Immature natural killer cell (primary cell): ENCODE results near the gene FLNB. TPM values are rescaled to one million over a fixed set of nuclear protein-coding genes. Genes with fewer than 3 reads are reported as not detected.

ENCODE experiments used
- DNase-seq, 3 donors: peaks; one replicate each; pipeline ENCODE4 v3.0.0; 2022; ENCODE audit warnings: mixed read lengths in 1 of 3
- H3K27ac Mint-ChIP-seq, 6 donors: one replicate each; pipeline ENCODE4 v1.8.0; 2020; ENCODE audit warnings: mixed read lengths in 6 of 6, mild to moderate bottlenecking in 5 of 6, inconsistent platforms in 4 of 6, moderate library complexity in 3 of 6
- H3K27me3 Mint-ChIP-seq, 3 donors: one replicate each; pipeline ENCODE4 v1.8.0; 2020 to 2021; ENCODE audit warnings: low read depth in 3 of 3, mild to moderate bottlenecking in 3 of 3, mixed read lengths in 3 of 3, moderate library complexity in 3 of 3, inconsistent platforms in 1 of 3
- H3K36me3 Mint-ChIP-seq, 3 donors: one replicate each; pipeline ENCODE4 v1.8.0; 2020; ENCODE audit warnings: mixed read lengths in 3 of 3, inconsistent platforms in 2 of 3, mild to moderate bottlenecking in 2 of 3
- H3K4me1 Mint-ChIP-seq, 2 donors: one replicate each; pipeline ENCODE4 v1.8.0; 2020; ENCODE audit warnings: inconsistent platforms in 2 of 2, mild to moderate bottlenecking in 2 of 2, mixed read lengths in 2 of 2, moderate library complexity in 1 of 2
- H3K4me3 Mint-ChIP-seq, 5 donors: one replicate each; pipeline ENCODE4 v1.8.0; 2020; ENCODE audit warnings: mild to moderate bottlenecking in 5 of 5, mixed read lengths in 5 of 5, inconsistent platforms in 3 of 5, moderate library complexity in 3 of 5
- H3K9me3 Mint-ChIP-seq, 6 donors: one replicate each; pipeline ENCODE4 v1.8.0; 2020; ENCODE audit warnings: mild to moderate bottlenecking in 6 of 6, mixed read lengths in 6 of 6, inconsistent platforms in 4 of 6, moderate library complexity in 3 of 6
- polyA plus RNA-seq, 3 donors: library from polyadenylated mRNA; unstranded; fragments of 300-500 nt; fragmentation: Illumina TruSeq; gene quantifications; one replicate each; pipeline ENCODE4 v1.2.3, GENCODE V29; 2021

FLNB gene
- polyA plus RNA-seq, 3 donors from 2014 or later = 0.94 to 14.9 (median 7.5) TPM

DNA sequence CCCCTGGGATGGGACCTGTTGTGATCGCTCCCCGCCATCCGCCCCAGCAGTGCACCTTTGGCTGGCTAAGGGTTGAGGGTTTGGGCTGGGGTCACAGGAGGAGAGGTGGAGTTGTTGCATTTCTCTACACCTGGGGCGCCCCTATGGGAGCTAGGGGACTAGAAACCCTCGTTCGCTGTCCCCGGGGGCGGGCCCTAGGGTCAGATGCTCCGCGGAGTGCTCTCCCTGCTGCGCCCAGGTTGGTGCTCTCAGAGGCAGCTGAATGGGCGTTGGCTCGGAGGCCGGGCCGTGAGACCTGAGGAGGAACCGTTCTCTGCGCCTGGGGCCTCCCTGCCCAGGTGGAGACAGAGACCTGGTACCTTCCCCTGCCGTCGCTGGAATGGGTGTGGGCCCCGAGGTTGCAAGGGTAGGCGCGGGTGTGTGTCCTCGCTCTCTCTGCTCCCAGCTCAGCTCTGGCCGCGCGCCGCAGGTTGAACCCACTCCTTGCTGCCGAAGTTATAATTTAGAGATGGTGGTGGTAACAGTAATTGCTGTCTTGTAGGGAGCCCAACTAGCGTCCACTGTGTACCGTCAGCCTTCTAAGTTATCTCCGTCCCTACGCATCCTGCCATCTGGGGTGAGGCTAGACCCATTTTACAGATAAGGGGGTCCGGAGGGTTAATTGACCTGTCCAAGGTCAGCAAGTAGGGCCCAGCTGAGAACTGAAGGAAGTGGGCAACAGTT lies 965 bp downstream of the FLNB start:
- DNase-seq = peak; percentile 6 to 10 (median 8)
- H3K27me3 Mint-ChIP-seq = peaks cover 0 to 9% (median 3%) of the 10 kb centered on the region in 3 donors
- peak overlapping the region; percentile 74 to 91 (median 88) for H3K4me3 Mint-ChIP-seq
- peak overlapping the region in 4 of 6 donors; percentile 14 to 72 (median 63) for H3K27ac Mint-ChIP-seq
- H3K9me3 Mint-ChIP-seq = no peaks in the 10 kb centered on the region
- H3K4me1 Mint-ChIP-seq = peaks cover 24 to 31% of the 10 kb centered on the region in 2 donors
- H3K36me3 Mint-ChIP-seq = no peaks in the 10 kb centered on the region

DNA sequence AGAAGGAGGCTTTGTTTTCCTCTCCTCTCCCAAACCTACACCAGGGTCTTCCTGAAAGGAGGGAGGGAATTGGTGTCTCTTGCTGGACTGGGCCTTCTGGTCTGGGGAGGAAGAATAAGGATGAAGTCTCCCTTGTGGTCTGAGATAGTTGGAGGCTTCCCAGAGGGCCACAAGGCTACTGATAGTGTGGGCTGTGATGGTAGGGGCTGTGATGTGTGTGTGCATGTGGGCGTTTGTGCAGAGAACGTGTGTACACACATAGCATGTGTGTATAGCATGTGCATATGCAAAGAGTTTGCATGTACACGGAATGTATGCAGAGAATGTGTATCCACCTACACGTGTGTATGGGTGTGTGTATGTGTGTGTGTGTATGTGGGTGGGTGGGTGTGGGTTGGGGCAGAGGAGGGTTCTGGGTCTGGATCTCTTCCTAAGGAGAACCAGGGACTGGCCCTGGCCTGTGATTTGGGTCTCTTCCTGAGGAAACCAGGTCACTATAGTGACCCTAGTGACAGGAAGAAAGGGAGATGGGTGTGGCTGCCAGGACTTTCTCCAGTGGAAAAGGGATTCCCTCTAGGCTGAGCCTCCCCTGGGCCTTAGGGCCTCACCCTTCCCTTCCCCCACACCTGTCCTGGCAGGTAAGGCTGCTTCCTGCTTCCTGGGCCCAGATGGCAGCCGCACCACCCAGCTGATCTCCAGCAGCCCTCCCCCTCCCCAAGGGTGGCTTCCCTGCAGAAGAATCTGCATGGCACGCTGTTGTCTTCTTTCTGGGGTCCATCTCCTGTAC lies 1.7 kb downstream of the FLNB start:
- Mint-ChIP-seq H3K4me1 (peaks cover 24 to 31% of the 10 kb centered on the region in 2 donors), H3K4me3 (peak overlapping the region; percentile 74 to 91 (median 88))

DNA sequence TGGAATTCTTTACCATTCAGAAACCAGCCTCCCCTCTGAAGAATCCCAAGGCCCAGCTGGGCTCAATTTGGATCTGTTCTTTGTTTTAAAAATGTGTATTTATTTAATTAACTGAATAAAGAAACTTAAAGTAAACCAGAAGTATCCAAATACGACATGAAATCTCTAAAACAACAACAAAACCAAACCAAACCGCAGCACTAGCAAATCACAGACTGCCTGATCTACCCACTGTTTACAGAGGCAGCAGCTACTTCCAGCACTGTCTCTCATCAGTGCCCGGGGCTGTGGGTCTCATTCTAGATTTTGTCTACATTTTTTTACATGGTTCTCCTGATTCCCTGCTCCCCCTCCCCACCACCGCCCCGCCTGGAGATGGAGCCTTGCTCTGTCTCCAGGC lies 2.3 kb downstream of the FLNB start:
- H3K27ac Mint-ChIP-seq = no peak overlapping the region
- H3K36me3 Mint-ChIP-seq = no peaks in the 10 kb centered on the region
- peak overlapping the region in 3 of 5 donors; percentile 24 to 89 (median 74) for H3K4me3 Mint-ChIP-seq
- H3K27me3 Mint-ChIP-seq = peaks cover 0 to 9% (median 3%) of the 10 kb centered on the region in 3 donors
- H3K9me3 Mint-ChIP-seq = no peaks in the 10 kb centered on the region
- peaks cover 24 to 31% of the 10 kb centered on the region in 2 donors for H3K4me1 Mint-ChIP-seq
- no peak for DNase-seq

More for the DNA sequence above, 1.7 kb downstream of the FLNB start:
- Mint-ChIP-seq H3K27ac (peak overlapping the region in 5 of 6 donors; percentile 9 to 57 (median 33)), H3K36me3 (no peaks in the 10 kb centered on the region), H3K9me3 (no peaks in the 10 kb centered on the region), H3K27me3 (peaks cover 0 to 9% (median 3%) of the 10 kb centered on the region in 3 donors)
- no peak for DNase-seq

DNA sequence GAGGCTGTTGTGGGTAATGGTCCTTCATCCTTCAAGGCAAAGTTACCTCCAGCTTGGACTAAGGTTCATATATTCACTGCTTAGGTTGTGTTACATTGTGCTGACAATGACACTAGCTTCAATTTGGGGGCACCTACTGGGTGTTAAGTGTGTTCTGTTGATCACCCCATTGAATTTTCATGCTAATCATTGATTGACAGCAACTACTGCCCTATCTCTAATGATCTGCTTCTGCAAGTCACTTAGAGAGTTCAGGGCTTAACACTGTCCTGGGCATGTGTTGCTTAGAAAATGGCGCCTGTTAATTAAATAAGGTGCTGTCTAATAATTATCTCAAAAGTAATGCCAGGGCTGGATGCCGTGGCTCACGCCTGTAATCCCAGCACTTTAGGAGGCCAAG lies 3.4 kb downstream of the FLNB start:
- Mint-ChIP-seq H3K4me1 (peaks cover 24 to 31% of the 10 kb centered on the region in 2 donors), H3K36me3 (no peaks in the 10 kb centered on the region), H3K27ac (no peak overlapping the region), H3K4me3 (no peak overlapping the region), H3K9me3 (no peaks in the 10 kb centered on the region), H3K27me3 (peaks cover 0 to 8% (median 3%) of the 10 kb centered on the region in 3 donors)
- no peak for DNase-seq

DNA sequence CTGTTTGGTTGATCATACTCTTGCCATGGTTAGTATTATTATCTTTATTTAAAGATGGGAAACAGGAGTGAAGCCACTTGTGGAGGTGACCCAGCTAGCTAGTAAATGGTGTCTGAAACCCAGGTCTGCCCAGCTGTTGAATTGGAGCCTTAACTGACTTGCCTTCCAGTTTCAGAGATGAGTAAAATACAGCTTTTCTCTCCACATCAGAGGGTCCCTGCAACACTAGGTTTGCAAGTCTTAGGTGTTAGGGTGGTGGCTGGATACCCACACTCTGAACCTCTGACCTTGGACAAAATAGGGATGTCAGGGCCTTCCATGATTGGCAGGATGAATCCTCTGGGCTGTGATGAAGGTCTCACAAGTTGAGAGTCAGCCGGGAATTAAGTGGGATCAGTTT lies 4.1 kb downstream of the FLNB start:
- Mint-ChIP-seq H3K27me3 (peaks cover 0 to 5% (median 3%) of the 10 kb centered on the region in 3 donors), H3K4me3 (no peak overlapping the region), H3K9me3 (no peaks in the 10 kb centered on the region), H3K4me1 (peaks cover 24 to 31% of the 10 kb centered on the region in 2 donors), H3K27ac (peak overlapping the region in 2 of 6 donors; percentile 41 to 60), H3K36me3 (no peaks in the 10 kb centered on the region)
- no peak for DNase-seq

DNA sequence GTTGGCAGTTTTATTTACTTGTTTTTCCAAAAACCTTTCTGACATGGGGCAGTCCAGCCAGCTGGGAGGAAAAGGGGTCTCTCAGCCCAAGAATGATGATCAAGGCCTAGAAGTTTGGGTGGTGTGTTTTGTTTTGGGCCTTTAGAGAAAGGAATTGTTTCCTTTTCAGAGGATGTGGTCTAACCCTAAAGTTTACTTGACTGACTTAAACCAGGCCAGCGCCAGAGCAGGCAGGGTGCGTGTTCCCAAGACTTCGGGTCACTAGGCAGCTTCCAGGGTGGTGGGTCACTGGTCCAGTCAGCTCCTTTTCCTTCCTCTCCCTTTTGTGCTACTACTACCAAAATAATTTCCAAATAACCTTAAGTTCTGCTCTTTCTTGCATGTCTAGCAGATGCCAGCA lies 4.9 kb downstream of the FLNB start:
- H3K9me3 Mint-ChIP-seq = no peaks in the 10 kb centered on the region
- H3K36me3 Mint-ChIP-seq = no peaks in the 10 kb centered on the region
- peak overlapping the region in 4 of 6 donors; percentile 13 to 56 (median 40) for H3K27ac Mint-ChIP-seq
- peak overlapping the region in 1 of 5 donors; percentile 44 for H3K4me3 Mint-ChIP-seq
- DNase-seq = no peak
- peaks cover 0 to 5% (median 3%) of the 10 kb centered on the region in 3 donors for H3K27me3 Mint-ChIP-seq
- peaks cover 24 to 25% of the 10 kb centered on the region in 2 donors for H3K4me1 Mint-ChIP-seq

DNA sequence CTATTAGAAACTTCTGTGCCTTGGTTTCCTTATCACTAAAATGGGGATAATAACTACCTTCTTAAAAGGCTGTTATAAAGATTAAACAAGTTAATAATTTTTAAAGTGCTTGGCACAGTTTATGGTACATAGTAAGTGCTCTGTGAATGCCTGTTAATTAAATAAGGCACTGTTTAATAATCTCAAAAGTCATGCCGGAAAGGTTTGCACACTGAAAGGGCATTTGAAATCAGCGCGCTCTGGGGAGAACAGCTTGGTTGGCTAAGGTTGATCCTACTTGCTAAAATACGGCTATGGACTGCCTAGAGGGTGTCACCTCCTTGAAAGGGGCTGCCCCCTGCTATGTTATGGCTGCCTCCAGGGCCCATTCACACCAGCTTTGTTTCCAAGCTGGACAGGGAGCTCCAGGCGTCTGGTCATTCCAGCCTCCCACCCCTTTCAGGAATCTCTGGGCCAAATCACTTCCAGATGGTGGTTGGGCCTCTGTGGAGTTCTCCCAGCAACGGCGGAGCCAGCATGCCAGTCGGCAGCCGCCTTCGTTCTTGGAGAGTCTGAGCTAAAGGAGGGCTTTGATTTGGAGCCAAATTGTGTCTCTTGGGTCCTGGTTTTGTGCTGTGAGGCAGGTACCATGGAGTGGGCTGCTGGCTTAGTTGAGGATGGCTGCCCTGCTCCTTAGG lies 5.9 kb downstream of the FLNB start:
- Mint-ChIP-seq H3K4me1 (peaks cover 22 to 24% of the 10 kb centered on the region in 2 donors), H3K9me3 (no peaks in the 10 kb centered on the region), H3K27ac (no peak overlapping the region), H3K36me3 (no peaks in the 10 kb centered on the region), H3K27me3 (peaks cover 0 to 3% (median 0%) of the 10 kb centered on the region in 3 donors), H3K4me3 (no peak overlapping the region)
- no peak for DNase-seq

DNA sequence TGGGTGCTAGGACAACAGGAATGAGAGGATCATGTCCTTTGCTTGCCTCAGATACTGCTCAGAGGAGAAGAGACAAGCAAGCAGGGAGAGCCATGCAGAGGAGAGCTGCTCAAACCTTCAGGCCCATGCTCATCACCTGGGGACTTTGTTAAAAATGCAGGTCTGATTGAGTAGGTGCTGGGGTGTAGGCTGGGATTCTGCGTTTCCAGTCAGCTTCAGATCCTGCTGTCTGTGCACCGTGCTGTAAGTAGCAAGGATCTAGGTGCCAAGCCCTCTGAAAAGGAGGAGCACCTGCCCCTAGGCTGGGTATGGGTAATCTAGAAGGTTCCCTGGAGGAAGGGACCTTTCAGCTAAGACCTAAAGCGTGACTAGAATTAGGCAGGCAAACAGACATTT lies 7.3 kb downstream of the FLNB start:
- H3K9me3 Mint-ChIP-seq = no peaks in the 10 kb centered on the region
- no peak overlapping the region for H3K27ac Mint-ChIP-seq
- peaks cover 13 to 21% of the 10 kb centered on the region in 2 donors for H3K4me1 Mint-ChIP-seq
- H3K4me3 Mint-ChIP-seq = no peak overlapping the region
- DNase-seq = no peak
- H3K36me3 Mint-ChIP-seq = no peaks in the 10 kb centered on the region
- H3K27me3 Mint-ChIP-seq = no peaks in the 10 kb centered on the region

DNA sequence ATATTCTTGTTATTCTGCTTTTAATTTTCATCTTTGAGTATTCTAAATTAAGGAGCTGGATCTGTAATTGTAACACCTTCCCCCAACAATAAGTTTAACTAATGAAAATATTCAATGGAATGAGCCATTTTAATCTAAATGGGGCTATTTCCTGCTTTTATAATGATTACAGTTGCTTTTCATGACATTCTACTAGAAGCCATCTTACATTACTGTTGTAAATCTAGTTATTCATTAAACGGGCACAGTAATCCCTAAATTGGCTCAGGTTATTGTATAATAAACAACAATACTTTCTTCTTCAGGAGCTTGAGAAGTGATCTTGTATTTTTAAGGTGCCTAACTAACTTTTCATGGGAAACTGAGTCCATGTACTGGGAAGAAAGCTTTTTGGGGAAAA lies 8.5 kb downstream of the FLNB start:
- Mint-ChIP-seq H3K27ac (no peak overlapping the region), H3K9me3 (no peaks in the 10 kb centered on the region), H3K4me1 (peaks cover 13 to 21% of the 10 kb centered on the region in 2 donors), H3K36me3 (no peaks in the 10 kb centered on the region), H3K4me3 (no peak overlapping the region), H3K27me3 (no peaks in the 10 kb centered on the region)
- DNase-seq = no peak

DNA sequence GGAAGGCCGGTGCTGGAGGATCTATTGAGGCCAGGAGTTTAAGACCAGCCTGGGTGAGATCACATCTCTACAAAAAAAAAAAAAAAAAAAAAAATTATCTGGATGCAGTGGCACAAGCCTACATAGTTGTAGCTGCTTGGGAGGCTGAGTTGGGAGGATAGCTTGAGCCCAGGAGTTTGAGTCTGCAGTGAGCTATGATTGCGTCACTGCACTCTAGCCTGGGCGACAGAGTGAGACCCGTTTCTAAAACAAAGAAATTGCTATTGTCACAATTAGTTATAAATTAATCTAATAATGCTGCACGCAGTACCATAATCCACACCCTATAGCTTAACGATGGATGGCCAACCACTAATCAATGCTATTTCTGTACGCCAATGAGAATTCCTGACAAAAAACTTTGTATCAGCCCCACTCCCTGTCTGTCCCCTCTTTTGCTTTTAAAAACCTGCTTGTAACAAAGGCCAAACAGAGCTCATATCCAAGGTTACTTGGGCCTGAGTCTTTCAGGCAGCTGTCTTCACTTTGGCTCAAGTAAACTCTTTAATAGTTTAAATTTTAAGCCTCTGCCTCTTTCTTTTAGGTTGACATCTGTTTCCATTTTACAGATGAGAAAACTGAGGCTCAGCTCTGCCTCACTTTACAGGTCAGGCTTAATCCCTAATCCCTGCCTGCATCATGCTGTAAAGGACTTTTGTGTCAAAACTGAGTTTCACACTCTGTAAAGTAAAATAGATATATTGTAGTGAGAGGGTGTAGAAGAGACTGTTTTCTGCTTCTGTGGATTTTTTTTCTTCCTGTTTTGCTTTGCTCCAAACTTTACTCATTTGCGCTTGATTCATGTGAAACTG lies 10.9 kb downstream of the FLNB start:
- Mint-ChIP-seq H3K36me3 (no peaks in the 10 kb centered on the region), H3K4me1 (peaks cover 2 to 21% of the 10 kb centered on the region in 2 donors), H3K4me3 (no peak overlapping the region), H3K9me3 (no peaks in the 10 kb centered on the region), H3K27me3 (no peaks in the 10 kb centered on the region), H3K27ac (peak overlapping the region in 2 of 6 donors; percentile 20 to 34)
- no peak for DNase-seq

DNA sequence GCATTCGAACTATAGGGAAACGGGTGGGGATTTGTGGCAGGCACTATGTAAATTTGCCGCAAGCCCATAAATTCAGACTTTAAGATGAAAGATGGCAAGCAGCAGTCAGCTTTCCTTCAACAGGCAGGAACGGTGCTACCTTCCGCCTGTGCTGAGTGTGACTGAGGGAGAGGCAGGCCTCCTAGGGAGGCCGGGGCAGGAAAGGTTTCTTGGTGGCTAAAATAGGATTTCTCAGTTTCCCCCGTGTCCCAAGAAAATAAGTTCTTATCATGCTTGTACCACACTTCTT lies 12.5 kb downstream of the FLNB start:
- H3K36me3 Mint-ChIP-seq = no peaks in the 10 kb centered on the region
- no peak for DNase-seq
- no peaks in the 10 kb centered on the region for H3K27me3 Mint-ChIP-seq
- no peaks in the 10 kb centered on the region for H3K9me3 Mint-ChIP-seq
- H3K4me3 Mint-ChIP-seq = no peak overlapping the region
- peaks cover 2 to 22% of the 10 kb centered on the region in 2 donors for H3K4me1 Mint-ChIP-seq
- no peak overlapping the region for H3K27ac Mint-ChIP-seq

DNA sequence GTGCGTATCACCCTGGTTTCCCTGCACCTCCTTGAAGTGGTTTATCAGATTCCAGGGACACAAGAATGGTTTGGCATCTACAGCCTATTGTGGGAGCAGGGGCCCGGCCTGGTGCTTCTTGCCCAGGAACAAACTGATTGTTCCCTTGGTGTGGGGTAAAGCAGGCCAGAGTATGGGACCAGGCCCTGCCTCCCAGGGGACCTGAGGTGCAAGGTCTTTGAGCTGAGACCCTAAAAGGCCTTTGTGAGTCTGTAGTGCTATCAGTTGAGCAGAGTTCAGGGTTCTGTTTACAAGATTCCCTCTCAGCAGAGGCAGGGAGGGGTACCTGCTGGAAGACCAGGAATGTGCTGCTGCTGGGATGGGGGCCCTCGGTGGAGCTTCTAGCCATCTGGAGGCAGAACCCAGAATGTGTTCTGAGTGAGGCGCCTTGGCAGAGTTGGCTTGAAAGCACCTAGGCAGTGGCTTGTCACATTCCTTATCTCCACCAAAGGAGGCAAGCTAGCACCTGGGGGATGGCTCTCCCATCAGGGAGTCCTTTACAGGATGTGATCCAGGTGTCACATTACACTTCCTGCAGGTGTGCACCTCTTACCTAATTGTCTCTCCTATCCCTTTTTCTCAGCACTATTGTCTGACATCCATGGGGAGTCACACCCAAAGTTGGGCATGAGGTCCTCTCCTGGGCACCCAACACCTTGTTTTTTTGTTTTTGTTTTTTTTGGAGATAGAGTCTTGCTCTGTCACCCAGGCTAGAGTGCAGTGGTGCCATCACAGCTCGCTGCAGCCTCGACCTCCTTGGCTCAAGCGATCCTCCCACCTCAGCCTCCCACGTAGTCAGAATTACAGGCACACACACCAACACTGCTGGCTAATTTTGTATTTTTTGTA lies 13.1 kb downstream of the FLNB start:
- no peak overlapping the region for H3K4me3 Mint-ChIP-seq
- peaks cover 2 to 22% of the 10 kb centered on the region in 2 donors for H3K4me1 Mint-ChIP-seq
- no peaks in the 10 kb centered on the region for H3K27me3 Mint-ChIP-seq
- no peaks in the 10 kb centered on the region for H3K36me3 Mint-ChIP-seq
- H3K27ac Mint-ChIP-seq = peak overlapping the region in 1 of 6 donors; percentile 44
- DNase-seq = no peak
- H3K9me3 Mint-ChIP-seq = no peaks in the 10 kb centered on the region
